ENCODE data around the gene SMG5.

GRCh38 chr1:156212130-156212529 is 70.5 kb downstream of the SMG5 start:
- TF ChIP-seq CTCF (conservative IDR thresholded peaks at IDR 0.05) (no peak), EZH2 (IDR thresholded peaks at IDR 0.05; ENCODE audit: low read depth) (no peak)
